ENCODE data around the gene LAPTM5. TPM values are rescaled to one million over a fixed set of nuclear protein-coding genes. Genes with fewer than 3 reads are reported as not detected.
"Not testable (repeated sequence)": the region's sequence is repeated elsewhere in the genome, so short reads cannot be mapped to it uniquely, and the experiment has no call there.

LAPTM5 gene
- total RNA-seq, 4 donors from 2014 or later: 25.3 to 97.3 (median 46.4) TPM

GRCh38 chr1:30790850-30791778 lies 33.5 kb upstream of the LAPTM5 start:
- DNase-seq: no peak
- TF ChIP-seq, protein P1, sequence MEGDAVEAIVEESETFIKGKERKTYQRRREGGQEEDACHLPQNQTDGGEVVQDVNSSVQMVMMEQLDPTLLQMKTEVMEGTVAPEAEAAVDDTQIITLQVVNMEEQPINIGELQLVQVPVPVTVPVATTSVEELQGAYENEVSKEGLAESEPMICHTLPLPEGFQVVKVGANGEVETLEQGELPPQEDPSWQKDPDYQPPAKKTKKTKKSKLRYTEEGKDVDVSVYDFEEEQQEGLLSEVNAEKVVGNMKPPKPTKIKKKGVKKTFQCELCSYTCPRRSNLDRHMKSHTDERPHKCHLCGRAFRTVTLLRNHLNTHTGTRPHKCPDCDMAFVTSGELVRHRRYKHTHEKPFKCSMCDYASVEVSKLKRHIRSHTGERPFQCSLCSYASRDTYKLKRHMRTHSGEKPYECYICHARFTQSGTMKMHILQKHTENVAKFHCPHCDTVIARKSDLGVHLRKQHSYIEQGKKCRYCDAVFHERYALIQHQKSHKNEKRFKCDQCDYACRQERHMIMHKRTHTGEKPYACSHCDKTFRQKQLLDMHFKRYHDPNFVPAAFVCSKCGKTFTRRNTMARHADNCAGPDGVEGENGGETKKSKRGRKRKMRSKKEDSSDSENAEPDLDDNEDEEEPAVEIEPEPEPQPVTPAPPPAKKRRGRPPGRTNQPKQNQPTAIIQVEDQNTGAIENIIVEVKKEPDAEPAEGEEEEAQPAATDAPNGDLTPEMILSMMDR (IDR thresholded peaks at IDR 0.05): no peak
- no peak for TF ChIP-seq POLR2A (IDR thresholded peaks at IDR 0.05)
- 65 to 67% methylated on average over 5 of the region's 5 CpGs for WGBS, 2 donors
- no peaks in the 10 kb centered on the region for H3K27me3 ChIP-seq
- H3K9me3 ChIP-seq: no peaks in the 10 kb centered on the region
- H3K4me3 ChIP-seq (replicated peaks in 1 of 3): no peak overlapping the region
- H3K27ac ChIP-seq: no peak overlapping the region
- no peaks in the 10 kb centered on the region for H3K4me1 ChIP-seq
- intact Hi-C loops (cut with DNase I): no loop called here
- no peaks in the 10 kb centered on the region for H3K36me3 ChIP-seq

DNA sequence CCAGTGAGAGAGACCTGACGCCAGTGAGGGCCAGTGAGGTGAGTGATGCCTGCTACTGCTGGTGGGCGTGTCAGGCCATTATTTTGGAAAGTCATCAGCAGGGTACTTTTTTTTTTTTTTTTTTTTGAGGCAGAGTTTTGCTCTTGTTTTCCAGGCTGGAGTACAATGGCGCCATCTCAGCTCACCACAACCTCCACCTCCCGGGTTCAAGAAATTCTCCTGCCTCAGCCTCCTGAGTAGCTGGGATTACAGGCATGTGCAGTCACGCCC lies 32.6 kb upstream of the LAPTM5 start:
- WGBS, 2 donors: 86% methylated on average over 5 of the region's 5 CpGs
- H3K9me3 ChIP-seq; H3K4me1 ChIP-seq; H3K27ac ChIP-seq; H3K27me3 ChIP-seq; H3K4me3 ChIP-seq (replicated peaks in 1 of 3); DNase-seq; H3K36me3 ChIP-seq; intact Hi-C loops (cut with DNase I): not testable (repeated sequence)

- intact Hi-C loops (cut with DNase I): no loop called here
- H3K4me1 ChIP-seq: no peaks in the 10 kb centered on the region
- no peak overlapping the region for H3K4me3 ChIP-seq (replicated peaks in 1 of 3)
- no peaks in the 10 kb centered on the region for H3K9me3 ChIP-seq
- 84 to 92% methylated on average over 11 to 12 of the region's 12 CpGs for WGBS, 2 donors
- TF ChIP-seq POLR2A (IDR thresholded peaks at IDR 0.05): no peak
- TF ChIP-seq, protein P1 (IDR thresholded peaks at IDR 0.05): no peak
- no peaks in the 10 kb centered on the region for H3K27me3 ChIP-seq
- no peak for DNase-seq
- no peak overlapping the region for H3K27ac ChIP-seq
- H3K36me3 ChIP-seq: no peaks in the 10 kb centered on the region
Measured at GRCh38 chr1:30789388-30790255, 32.0 kb upstream of the LAPTM5 start.

DNA sequence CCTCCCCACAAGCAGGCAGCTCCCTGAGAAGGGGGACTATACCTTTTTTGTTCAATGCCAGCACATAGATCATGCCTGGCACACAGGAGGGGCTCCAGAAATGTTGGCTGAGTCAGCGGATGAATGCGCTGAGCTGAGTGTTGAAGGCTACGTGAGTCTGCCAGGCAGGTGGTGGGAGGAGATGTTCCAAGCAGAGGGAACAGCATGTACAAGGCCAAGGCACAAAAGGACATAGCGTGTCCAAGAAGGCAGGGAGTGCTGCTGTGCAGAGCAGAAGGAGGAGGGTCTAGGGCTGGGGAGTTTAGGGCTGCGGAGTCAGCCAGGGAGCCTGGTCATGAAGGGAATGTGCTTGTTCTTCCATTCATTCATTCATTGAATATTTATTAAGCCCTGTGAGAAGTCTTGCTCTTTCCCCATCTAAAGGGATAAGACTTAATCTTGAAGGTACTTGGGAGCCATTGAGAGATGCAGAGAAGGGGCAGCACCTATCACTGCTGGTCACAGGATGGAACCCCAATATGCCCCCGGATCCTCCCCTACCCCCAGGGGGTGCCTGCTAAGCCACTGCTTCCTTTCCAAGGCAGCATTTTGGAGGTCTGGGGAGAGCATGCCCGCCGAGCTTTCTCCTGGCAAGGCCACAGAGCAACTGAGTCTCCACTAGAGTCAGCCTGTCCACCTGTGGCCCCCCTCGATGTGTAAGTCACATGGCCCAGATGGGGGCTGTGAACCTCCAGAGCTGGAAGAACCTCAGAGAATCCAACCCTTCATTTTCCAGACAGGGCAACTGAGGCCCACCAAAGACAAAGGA lies 31.2 kb upstream of the LAPTM5 start:
- no peaks in the 10 kb centered on the region for H3K4me1 ChIP-seq
- intact Hi-C loops (cut with DNase I): no loop called here
- no peaks in the 10 kb centered on the region for H3K27me3 ChIP-seq
- TF ChIP-seq, protein P1 (IDR thresholded peaks at IDR 0.05): no peak
- TF ChIP-seq POLR2A (IDR thresholded peaks at IDR 0.05): no peak
- H3K9me3 ChIP-seq: no peaks in the 10 kb centered on the region
- 87 to 97% methylated on average over 8 to 9 of the region's 9 CpGs for WGBS, 2 donors
- H3K36me3 ChIP-seq: no peaks in the 10 kb centered on the region
- no peak for DNase-seq
- no peak overlapping the region for H3K4me3 ChIP-seq (replicated peaks in 1 of 3)
- H3K27ac ChIP-seq: no peak overlapping the region

DNA sequence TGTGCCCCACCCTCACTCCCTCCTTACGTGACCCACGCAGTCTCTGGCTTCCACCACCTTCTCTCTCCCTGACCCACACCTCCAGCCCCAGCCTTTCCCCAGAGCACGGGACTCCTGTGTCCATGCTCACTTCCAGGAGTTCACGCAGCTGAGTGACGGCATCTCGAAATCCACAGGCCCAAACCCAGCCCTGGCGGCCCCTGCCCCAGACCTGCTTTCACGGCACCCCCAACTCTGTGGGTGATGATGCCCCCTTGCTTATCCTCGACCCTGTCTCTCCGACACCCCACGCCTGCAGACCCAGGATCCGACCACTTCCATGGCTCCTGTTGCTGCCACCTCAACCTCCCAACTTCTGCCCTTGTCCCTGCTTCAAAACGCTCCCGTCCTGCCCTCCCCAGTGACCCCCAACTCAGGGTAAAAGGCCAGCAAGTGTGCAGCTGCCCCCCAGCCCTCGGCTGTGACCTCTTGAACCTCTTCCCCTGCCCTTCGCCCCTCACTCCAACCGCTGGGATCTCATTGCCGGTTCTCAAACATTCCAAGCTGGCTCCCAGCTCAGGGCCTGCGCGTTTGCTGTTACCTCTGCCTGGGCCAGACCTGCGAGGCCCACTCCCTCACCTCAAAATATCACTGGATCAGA lies 30.4 kb upstream of the LAPTM5 start:
- H3K9me3 ChIP-seq: no peaks in the 10 kb centered on the region
- no peak for DNase-seq
- 90% methylated on average over 21 of the region's 21 CpGs for WGBS, 2 donors

More for the DNA sequence above, 30.4 kb upstream of the LAPTM5 start:
- no peak overlapping the region for H3K27ac ChIP-seq
- no peak overlapping the region for H3K4me3 ChIP-seq (replicated peaks in 1 of 3)
- H3K4me1 ChIP-seq: no peaks in the 10 kb centered on the region
- H3K36me3 ChIP-seq: no peaks in the 10 kb centered on the region
- no peak for TF ChIP-seq POLR2A (IDR thresholded peaks at IDR 0.05)
- TF ChIP-seq, protein P1 (IDR thresholded peaks at IDR 0.05): no peak
- no peaks in the 10 kb centered on the region for H3K27me3 ChIP-seq
- intact Hi-C loops (cut with DNase I): no loop called here

Measured in thyroid gland (tissue), 4 donors.